D721Med (cell line): Measurements from ENCODE around the gene PLD2.

Experiments used
- DNase-seq: peaks from one replicate; pipeline ENCODE4 v3.0.0; 2011; ENCODE audit warnings: low spot score; ENCODE audit not compliant: insufficient read length
- FAIRE-seq: peaks from 2 replicates; lab custom pipeline; 2011; peaks lifted over from hg19 to GRCh38; lab: Jason Lieb, UNC
- CTCF ChIP-seq: IDR thresholded peaks from 2 replicates; pipeline ENCODE4 v1.5.1; 2012; ENCODE audit warnings: mild to moderate bottlenecking, control low read depth; ENCODE audit not compliant: insufficient read depth; ENCODE audit errors: missing control alignments

PLD2 gene

GRCh38 chr17:4808378-4808767 is 1.4 kb downstream of the PLD2 start:
- DNase-seq (no peak), FAIRE-seq (no peak)
- TF ChIP-seq CTCF: no peak

GRCh38 chr17:4810696-4811290 is 3.8 kb downstream of the PLD2 start:
- no peak for FAIRE-seq
- TF ChIP-seq CTCF: no peak
- DNase-seq: no peak

- DNase-seq (no peak), FAIRE-seq (no peak)
These were observed 4.5 kb downstream of the PLD2 start for GRCh38 chr17:4811471-4811870.

GRCh38 chr17:4812690-4813089 is 5.7 kb downstream of the PLD2 start:
- TF ChIP-seq CTCF: no peak
- DNase-seq: no peak
- FAIRE-seq: no peak

More at GRCh38 chr17:4811471-4811870, 4.5 kb downstream of the PLD2 start:
- no peak for TF ChIP-seq CTCF

GRCh38 chr17:4815043-4815675 is 8.2 kb downstream of the PLD2 start:
- no peak for TF ChIP-seq CTCF
- FAIRE-seq: no peak
- DNase-seq: no peak

GRCh38 chr17:4816826-4817225 is 9.9 kb downstream of the PLD2 start:
- DNase-seq (no peak), FAIRE-seq (no peak)
- TF ChIP-seq CTCF: no peak

- no peak for TF ChIP-seq CTCF
- FAIRE-seq: no peak
- no peak for DNase-seq
These were observed 11.3 kb downstream of the PLD2 start for GRCh38 chr17:4818276-4818675.
